Breast epithelium (tissue), 3 donors: ENCODE data around the gene PRKAA1.

Source experiments
- CTCF ChIP-seq, 3 donors: fragments of 450-650 bp; IDR thresholded peaks; one replicate each; pipeline ENCODE4 v1.5.1; 2016 to 2017; ENCODE audit warnings: antibody characterized with exemption in 3 of 3, mild to moderate bottlenecking in 3 of 3, moderate library complexity in 3 of 3
- POLR2A ChIP-seq: fragments of 450-650 bp; IDR thresholded peaks from one replicate; pipeline ENCODE4 v1.6.1; 2016; ENCODE audit warnings: antibody characterized with exemption, mild to moderate bottlenecking, moderate library complexity
- POLR2AphosphoS5 ChIP-seq, 3 donors: sonication (generic); formaldehyde crosslinking; IDR thresholded peaks; one replicate each; pipeline ENCODE4 v1.6.1; 2017; ENCODE audit warnings: antibody characterized with exemption in 3 of 3

- TF ChIP-seq CTCF (IDR thresholded peaks at IDR 0.05): no peak
- TF ChIP-seq POLR2A: no peak
- no peak for TF ChIP-seq POLR2AphosphoS5 (IDR thresholded peaks at IDR 0.05)
Measured at GRCh38 chr5:40716000-40716399, 82.2 kb downstream of the PRKAA1 start.
